Measurements from ENCODE around the gene PDLIM1.

DNA sequence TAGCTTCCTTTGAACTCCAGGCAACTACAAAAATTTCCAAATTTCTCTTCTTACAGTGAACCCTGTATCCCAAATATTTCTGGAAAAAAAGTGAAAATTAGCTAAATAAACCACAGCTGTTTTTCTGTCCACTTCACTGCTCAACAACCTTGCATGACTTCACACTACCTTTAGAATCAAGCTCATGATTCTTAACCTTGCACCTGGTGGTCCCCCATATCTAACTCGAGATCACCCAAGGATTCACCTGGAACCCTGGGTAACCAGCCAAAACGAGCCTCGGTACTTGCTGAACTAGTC, 47.5 kb downstream of the PDLIM1 start:
- TF ChIP-seq, protein P1, sequence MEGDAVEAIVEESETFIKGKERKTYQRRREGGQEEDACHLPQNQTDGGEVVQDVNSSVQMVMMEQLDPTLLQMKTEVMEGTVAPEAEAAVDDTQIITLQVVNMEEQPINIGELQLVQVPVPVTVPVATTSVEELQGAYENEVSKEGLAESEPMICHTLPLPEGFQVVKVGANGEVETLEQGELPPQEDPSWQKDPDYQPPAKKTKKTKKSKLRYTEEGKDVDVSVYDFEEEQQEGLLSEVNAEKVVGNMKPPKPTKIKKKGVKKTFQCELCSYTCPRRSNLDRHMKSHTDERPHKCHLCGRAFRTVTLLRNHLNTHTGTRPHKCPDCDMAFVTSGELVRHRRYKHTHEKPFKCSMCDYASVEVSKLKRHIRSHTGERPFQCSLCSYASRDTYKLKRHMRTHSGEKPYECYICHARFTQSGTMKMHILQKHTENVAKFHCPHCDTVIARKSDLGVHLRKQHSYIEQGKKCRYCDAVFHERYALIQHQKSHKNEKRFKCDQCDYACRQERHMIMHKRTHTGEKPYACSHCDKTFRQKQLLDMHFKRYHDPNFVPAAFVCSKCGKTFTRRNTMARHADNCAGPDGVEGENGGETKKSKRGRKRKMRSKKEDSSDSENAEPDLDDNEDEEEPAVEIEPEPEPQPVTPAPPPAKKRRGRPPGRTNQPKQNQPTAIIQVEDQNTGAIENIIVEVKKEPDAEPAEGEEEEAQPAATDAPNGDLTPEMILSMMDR (optimal IDR thresholded peaks at IDR 0.05 in 1 of 3, IDR thresholded peaks at IDR 0.05 in 1 of 3, conservative IDR thresholded peaks at IDR 0.05 in 1 of 3; ENCODE audit: extremely low read depth in 1 of 3, insufficient read depth in 2 of 3, low read length in 3 of 3), result no peak
- TF ChIP-seq EZH2 (IDR thresholded peaks at IDR 0.05; ENCODE audit: low read length), result no peak

All from keratinocyte (primary cell).